Embryonic facial prominence (tissue), 1 donor: ENCODE measurements around the gene GLRX3.
"Not testable (repeated sequence)": the region's sequence is repeated elsewhere in the genome, so short reads cannot be mapped to it uniquely, and the experiment has no call there.

Experiments
- DNase-seq: peaks from one replicate; pipeline ENCODE4 v3.0.0-alpha.2; 2016; ENCODE audit errors: extremely low spot score

Gene GLRX3

DNA sequence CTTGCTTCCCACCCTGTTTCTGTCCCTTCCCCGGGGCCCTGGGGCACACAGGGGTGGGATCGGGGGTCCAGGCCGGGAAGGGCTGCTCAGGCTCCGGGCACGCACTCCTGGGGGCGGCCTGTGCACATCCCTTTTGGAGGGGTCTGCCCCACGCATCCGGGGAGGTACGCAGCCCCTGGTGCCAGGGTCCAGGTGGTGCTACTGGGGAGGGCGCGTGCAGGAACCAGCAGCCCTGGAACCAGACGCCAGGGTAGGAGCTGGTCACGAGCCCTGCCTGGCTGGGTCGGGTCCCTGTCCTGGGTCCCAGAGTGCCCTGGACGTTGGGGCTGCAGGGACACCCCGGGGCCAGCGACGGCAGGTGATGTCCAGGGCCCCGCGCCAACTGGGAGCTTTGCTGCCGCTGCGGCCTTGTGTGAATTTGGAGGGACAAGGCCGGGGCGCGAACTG is 53.4 kb downstream of the GLRX3 start:
- no peak for DNase-seq

DNA sequence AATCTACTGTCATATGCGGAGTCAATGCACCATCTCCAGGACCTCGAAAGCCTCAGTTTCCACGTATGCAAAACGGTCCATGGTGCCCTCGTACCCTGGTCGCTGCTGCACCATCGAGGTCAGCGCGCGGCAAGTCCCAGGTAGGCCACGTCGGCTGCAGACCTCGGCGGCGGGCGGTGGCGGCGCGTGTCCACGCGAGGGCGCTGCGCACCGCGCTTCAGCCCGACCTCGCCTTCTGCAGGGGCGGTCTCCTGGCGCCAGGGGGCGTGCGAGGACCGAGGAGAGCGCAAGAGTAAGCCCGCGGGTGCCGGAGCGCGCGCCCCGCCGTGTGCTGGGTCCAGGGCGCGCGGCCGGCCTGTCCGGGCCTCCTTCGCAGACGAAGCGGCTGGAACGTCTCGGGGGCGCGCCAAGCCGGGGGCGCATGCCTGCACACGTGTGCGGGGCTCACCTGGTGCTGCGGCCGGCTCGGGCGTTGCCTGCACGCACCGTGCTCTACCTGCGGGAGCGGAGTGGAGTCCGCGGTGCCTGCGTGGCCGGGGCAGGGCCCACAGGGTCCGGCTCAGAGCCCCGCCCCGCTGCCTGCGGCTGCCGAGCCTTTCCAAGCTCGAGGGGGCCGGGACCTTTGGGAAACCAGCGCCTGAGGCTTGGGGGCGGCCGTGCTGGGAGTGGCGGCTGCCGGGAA is 54.0 kb downstream of the GLRX3 start:
- DNase-seq: peak; percentile 49

DNA sequence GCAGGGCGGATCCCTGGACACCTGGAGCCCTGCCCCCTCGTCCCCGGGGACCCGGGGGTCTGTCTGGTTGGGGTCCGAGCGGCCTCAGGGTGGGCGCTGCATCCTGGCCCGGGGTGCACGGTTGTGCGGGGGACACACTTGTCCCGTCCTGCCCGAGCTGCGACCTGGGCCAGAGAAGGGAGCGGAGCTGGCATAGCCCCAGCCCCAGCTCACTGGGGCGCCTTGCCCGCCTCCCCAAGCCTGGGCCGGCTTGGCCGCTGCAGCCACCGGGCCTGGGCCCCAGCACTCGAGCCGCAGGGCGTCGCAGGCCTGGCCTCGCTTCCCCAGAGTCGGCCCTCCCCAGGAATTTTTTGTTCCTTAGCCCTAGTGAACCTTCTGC is 54.5 kb downstream of the GLRX3 start:
- DNase-seq: no peak

- no peak for DNase-seq
Measured at GRCh38 chr10:130191380-130191779, 55.2 kb downstream of the GLRX3 start.

- no peak for DNase-seq
Measured at GRCh38 chr10:130192276-130192848, 56.2 kb downstream of the GLRX3 start.

DNA sequence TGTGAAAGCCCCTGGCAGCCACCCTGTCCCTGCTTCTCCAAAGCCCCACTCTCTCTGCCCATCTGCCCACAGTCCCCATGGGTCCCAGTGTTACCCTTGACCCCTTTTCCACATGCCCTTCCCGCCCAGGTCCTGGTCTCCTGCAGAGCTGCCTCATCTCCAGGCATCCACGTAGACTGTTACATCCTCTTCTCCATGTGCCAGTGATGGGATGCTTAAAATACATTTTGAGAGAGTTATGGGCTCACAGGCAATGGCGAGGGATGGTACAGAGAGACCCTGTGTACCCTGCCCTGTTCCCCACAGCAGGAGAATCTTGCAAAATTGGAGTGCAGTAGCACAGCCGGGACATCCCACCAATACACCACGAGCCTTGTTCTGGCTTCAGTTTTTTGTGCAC is 56.8 kb downstream of the GLRX3 start:
- no peak for DNase-seq

DNA sequence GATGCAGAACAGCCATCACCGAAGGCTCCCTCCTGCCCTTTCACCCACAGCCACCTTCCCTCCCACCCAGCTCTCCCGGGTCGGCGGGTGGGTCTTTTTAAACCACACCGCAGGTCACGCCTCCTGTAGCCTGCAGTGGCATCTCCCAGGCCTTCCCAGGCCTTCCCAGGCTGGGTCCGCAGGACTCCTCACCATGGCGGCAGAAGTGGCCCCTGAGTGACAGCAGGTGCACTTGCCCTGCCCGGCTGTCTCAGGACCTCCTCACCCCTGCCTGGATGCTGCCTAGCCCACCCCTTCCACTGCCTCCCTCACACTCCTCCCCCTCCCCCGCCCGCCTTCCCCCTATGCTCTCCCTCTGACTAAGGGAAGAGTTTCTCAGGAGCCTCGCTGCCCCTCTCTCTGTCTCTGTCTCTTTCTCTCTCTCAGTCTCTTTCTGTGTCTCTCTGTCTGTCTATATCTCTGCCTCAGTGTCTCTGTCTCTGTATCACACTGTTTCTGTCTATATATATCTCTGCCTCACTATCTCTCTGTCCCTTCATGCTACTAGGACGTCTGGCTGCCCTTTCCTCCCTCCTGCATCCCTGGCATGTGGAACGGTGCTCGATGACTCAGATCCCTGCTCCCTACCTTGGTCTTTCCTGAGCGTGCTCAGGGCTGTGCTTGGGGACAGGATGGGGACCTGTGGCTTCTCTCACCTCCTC is 57.5 kb downstream of the GLRX3 start:
- no peak for DNase-seq

- no peak for DNase-seq
Measured at GRCh38 chr10:130194194-130194990, 58.2 kb downstream of the GLRX3 start.

GRCh38 chr10:130194991-130195645 is 58.9 kb downstream of the GLRX3 start:
- no peak for DNase-seq

GRCh38 chr10:130195746-130196294 is 59.6 kb downstream of the GLRX3 start:
- no peak for DNase-seq

- no peak for DNase-seq
Measured at GRCh38 chr10:130196511-130197487, 60.6 kb downstream of the GLRX3 start.

GRCh38 chr10:130198651-130199050 is 62.5 kb downstream of the GLRX3 start:
- no peak for DNase-seq

DNA sequence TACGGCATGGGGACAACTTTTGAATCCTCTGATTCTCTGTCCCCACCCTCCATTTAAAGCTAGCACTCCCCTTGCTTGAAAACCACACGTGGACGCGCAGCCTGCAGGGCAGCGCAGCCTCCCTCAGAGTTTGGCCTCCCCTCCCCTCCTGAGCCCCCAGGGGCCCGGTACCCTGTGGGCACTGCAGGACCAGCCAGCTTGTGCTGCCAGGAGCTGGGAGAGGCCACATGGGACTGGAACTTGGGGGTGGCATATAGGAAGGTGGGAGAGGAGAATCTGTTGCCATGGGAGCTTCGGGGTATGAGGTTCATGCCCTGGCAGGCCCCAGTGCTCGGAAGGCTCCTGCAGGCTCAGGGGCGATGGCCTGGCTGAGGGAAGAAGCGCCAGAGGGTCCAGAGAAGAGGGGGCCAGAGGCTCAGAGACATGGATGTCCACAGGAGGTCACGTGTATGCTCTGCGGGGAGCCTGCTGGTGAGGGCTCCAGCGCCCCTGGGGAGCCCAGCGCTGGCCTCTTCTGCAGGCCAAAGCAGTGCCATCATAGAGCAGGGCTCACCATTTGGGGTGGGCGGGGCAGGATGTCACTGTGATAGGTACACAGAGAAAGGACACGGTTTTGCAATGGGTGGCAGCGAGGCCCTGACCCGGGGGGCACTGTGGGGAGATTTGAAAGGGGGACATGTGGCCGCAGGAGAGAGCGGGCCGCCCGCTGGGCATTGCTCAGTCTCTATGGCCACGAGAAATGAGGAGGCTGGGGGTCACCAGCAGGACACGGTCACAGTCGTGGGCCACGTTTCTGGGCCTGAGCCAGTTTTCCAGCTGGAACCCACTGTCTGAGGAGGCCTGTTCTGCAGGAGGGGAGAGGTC is 64.2 kb downstream of the GLRX3 start:
- no peak for DNase-seq

DNA sequence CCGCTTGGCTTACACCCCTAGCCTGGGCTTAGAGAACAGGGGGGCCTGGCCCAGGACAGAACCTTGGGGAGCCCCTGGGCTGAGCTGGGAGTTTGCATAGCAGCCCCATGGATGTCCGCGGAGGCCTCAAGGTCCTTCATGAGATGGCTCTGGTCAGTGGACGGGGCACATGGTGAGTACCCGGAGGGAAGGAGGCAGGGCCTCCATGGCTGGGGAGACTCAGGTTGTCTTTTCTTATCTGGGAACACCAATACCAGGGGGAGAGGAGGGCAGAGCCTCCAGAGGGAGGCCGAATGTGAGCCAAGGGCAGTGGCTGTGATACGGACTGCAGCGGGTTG is 64.8 kb downstream of the GLRX3 start:
- no peak for DNase-seq

DNA sequence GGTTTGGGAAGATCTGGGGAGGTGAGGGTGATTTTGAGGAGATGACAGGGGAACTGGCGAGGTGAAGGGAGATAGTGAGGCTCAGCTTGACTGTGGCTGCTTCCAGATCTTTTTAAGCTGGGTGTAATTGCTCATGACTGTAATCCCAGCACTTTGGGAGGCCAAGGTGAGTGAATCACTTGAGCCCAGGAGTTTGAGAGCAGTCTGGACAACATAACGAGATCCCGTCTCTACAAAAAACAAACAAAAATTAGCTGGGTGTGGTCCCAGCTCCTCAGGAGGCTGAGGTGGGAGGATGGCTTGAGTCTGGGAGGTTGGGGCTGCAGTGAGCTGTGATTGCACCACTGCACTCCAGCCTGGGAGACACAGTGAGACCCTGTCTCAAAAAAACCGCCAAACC is 66.0 kb downstream of the GLRX3 start:
- DNase-seq: not testable (repeated sequence)

DNA sequence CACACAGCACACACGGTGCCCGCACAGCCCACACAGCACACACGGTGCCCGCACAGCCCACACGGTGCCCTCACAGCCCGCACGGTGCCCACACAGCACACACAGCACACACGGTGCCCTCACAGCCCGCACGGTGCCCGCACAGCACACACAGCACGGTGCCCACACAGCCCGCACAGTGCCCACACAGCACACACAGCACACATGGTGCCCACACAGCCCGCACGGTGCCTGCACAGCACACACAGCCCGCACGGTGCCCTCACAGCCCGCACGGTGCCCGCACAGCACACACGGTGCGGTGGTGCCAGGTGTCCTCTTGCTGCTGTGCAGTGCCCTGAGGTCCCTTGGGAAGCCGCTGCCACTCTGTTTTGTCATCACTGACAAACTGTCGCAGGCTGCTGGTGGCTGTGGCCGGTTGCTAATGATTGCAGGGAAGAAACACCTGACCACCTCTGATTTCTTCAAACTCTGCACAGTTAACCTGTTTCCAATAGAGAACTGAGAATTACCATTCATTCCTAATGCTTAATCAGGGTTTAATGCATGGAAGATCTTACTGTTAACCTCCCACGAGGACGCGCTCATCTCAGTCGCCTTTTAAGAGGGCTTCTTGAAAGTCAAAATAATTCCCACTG is 66.9 kb downstream of the GLRX3 start:
- no peak for DNase-seq

DNA sequence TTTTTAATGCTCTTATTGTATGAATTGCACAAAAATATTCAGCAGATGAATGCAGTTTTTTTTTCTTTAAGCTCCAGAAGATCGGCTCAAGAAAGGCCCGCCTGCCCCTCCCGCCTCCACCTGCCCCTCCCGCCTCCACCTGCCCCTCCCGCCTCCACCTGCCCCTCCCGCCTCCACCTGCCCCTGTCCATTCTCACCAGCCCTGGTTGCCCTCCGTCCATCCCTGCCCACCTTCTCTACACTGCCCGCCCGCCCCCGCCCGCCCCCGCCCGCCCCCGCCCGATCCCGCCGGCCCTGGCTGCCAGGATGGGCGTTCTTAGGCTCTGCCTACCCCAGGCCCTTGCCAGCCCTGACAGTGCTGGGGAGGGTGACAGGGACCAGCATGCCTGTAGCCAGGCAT is 67.4 kb downstream of the GLRX3 start:
- DNase-seq: no peak

- no peak for DNase-seq
Measured at GRCh38 chr10:130206216-130206737, 70.1 kb downstream of the GLRX3 start.

DNA sequence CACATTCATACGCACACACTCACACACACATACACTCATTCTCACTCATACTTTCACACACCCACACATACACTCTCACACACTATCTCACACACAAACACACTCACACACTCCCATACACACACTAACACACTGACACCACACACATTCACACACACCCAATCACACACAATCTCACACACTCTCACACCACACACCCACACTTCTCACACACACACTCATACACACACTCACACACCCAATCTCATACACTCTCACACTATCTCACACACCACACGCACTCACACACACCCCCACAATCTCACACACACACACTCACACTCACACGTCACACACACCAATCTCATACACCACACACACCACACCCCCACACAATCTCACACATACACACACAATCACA is 71.0 kb downstream of the GLRX3 start:
- DNase-seq: no peak
